ENCODE data around the gene HACL1.

The HACL1 gene

GRCh38 chr3:15576475-15576874 lies 24.9 kb downstream of the HACL1 start (continued):
- TF ChIP-seq AEBP2 (tag by site-specific recombination; IDR thresholded peaks at IDR 0.05; ENCODE audit: borderline replicate concordance) (no peak), ZNF121 (tag by site-specific recombination; IDR thresholded peaks at IDR 0.05) (no peak), ZBTB1 (tag by site-specific recombination; IDR thresholded peaks at IDR 0.05) (no peak), SALL2 (tag by site-specific recombination; IDR thresholded peaks at IDR 0.05; ENCODE audit: borderline replicate concordance) (no peak), ZNF785 (tag by site-specific recombination; IDR thresholded peaks at IDR 0.05) (no peak), ZBTB17 (tag by site-specific recombination; IDR thresholded peaks at IDR 0.05) (no peak), ZBTB11 (tag by site-specific recombination; conservative IDR thresholded peaks at IDR 0.05; ENCODE audit: low read depth) (no peak), GLIS2 (tag by site-specific recombination; IDR thresholded peaks at IDR 0.05) (no peak), ZFP41 (tag by site-specific recombination; IDR thresholded peaks at IDR 0.05; ENCODE audit: borderline replicate concordance) (no peak), ZSCAN16 (tag by site-specific recombination; IDR thresholded peaks at IDR 0.05) (no peak), ZBTB48 (tag by site-specific recombination; IDR thresholded peaks at IDR 0.05) (no peak), ZNF449 (tag by site-specific recombination; IDR thresholded peaks at IDR 0.05) (no peak), ZNF174 (tag by site-specific recombination; IDR thresholded peaks at IDR 0.05) (no peak), ZNF580 (tag by site-specific recombination; IDR thresholded peaks at IDR 0.05) (no peak)

GRCh38 chr3:15575446-15575845 lies 25.9 kb downstream of the HACL1 start:
- ChIA-PET POLR2A (no interaction called here), CTCF (interaction anchor here (0.7 kb wide), 1 partner anchor 307 kb away, joined by 3 read pairs; no protein-coding TSS in a partner anchor)
- Histone ChIP-seq H3K9me3 (ENCODE audit: control insufficient read depth, insufficient read depth, low read depth, low read length) (no peaks in the 10 kb centered on the region), H3K4me3 (ENCODE audit: low read depth, low read length) (no peak overlapping the region), H3K36me3 (ENCODE audit: control insufficient read depth in 2 of 2, insufficient read depth in 1 of 2, low read length in 2 of 2) (peaks cover 39 to 45% of the 10 kb centered on the region in 2 experiments), H3K27ac (ENCODE audit: extremely low read depth, low read depth, low read length) (no peak overlapping the region), H3K4me1 (ENCODE audit: control insufficient read depth, insufficient read depth, low read length) (no peaks in the 10 kb centered on the region)
- TF ChIP-seq WT1 (tag by site-specific recombination; IDR thresholded peaks at IDR 0.05) (no peak), BCL11B (tag by site-specific recombination; IDR thresholded peaks at IDR 0.05; ENCODE audit: low read depth) (no peak), ZNF843 (tag by site-specific recombination; IDR thresholded peaks at IDR 0.05) (no peak)

- Histone ChIP-seq H3K9me3 (ENCODE audit: control insufficient read depth, insufficient read depth, low read depth, low read length) (no peaks in the 10 kb centered on the region), H3K36me3 (ENCODE audit: control insufficient read depth in 2 of 2, insufficient read depth in 1 of 2, low read length in 2 of 2) (peaks cover 26 to 47% of the 10 kb centered on the region in 2 experiments), H3K4me3 (ENCODE audit: low read depth, low read length) (no peak overlapping the region), H3K27ac (ENCODE audit: extremely low read depth, low read depth, low read length) (no peak overlapping the region), H3K4me1 (ENCODE audit: control insufficient read depth, insufficient read depth, low read length) (no peaks in the 10 kb centered on the region)
- ChIA-PET POLR2A (no interaction called here), CTCF (interaction anchor here (1.2 kb wide), 1 partner anchor 15 kb away, joined by 4 read pairs; no protein-coding TSS in a partner anchor)
- TF ChIP-seq ZNF529 (tag by site-specific recombination; IDR thresholded peaks at IDR 0.05; ENCODE audit: insufficient replicate concordance) (no peak), ZNF610 (tag by site-specific recombination; IDR thresholded peaks at IDR 0.05; ENCODE audit: borderline replicate concordance) (no peak), ZNF37A (tag by site-specific recombination; IDR thresholded peaks at IDR 0.05) (no peak), ZNF416 (tag by site-specific recombination; IDR thresholded peaks at IDR 0.05) (no peak), ZNF792 (tag by site-specific recombination; IDR thresholded peaks at IDR 0.05) (no peak), ZNF350 (tag by site-specific recombination; IDR thresholded peaks at IDR 0.05) (no peak), ZNF530 (tag by site-specific recombination; IDR thresholded peaks at IDR 0.05; ENCODE audit: low read depth) (no peak)
Measured at GRCh38 chr3:15572138-15572537, 29.2 kb downstream of the HACL1 start.

Measured in HEK293 (cell line).